HK-2 (cell line): ENCODE data around the gene PCBP4.

Source experiments
- DNase-seq: peaks from one replicate; pipeline ENCODE4 v3.0.0-alpha.2; 2018; ENCODE audit not compliant: unreplicated experiment

PCBP4 gene

GRCh38 chr3:51955175-51955892, 11.9 kb downstream of the PCBP4 start, which contains the start of gene GPR62:
Gene GPR62 (plus strand): TSS chr3:51955381. CDS start chr3:51955653, 272 bp downstream.
- no peak for DNase-seq

GRCh38 chr3:51954713-51955112, 12.5 kb downstream of the PCBP4 start:
- DNase-seq, result no peak

- no peak for DNase-seq
Measured at GRCh38 chr3:51954105-51954504, 13.1 kb downstream of the PCBP4 start.

- no peak for DNase-seq
Measured at GRCh38 chr3:51953445-51953844, 13.8 kb downstream of the PCBP4 start.

GRCh38 chr3:51950899-51951298, 16.4 kb downstream of the PCBP4 start:
- DNase-seq, result no peak

GRCh38 chr3:51949121-51949520, 18.1 kb downstream of the PCBP4 start:
- DNase-seq, result no peak

- no peak for DNase-seq
Measured at GRCh38 chr3:51948016-51948580, 19.2 kb downstream of the PCBP4 start.

GRCh38 chr3:51947215-51947900, 19.9 kb downstream of the PCBP4 start:
- no peak for DNase-seq

GRCh38 chr3:51946796-51947195, 20.5 kb downstream of the PCBP4 start:
- no peak for DNase-seq

GRCh38 chr3:51945926-51946705, 21.1 kb downstream of the PCBP4 start:
- DNase-seq, result no peak

- no peak for DNase-seq
Measured at GRCh38 chr3:51945031-51945840, 22.0 kb downstream of the PCBP4 start.

GRCh38 chr3:51944451-51945021, 22.7 kb downstream of the PCBP4 start:
- DNase-seq, result no peak

- DNase-seq, result no peak
Measured at GRCh38 chr3:51943451-51944391, 23.5 kb downstream of the PCBP4 start.

GRCh38 chr3:51942603-51943450, 24.4 kb downstream of the PCBP4 start:
- DNase-seq, result peak; percentile 70

GRCh38 chr3:51941798-51942602, 25.3 kb downstream of the PCBP4 start, which contains the start of the genes PARP3 and RRP9:
Gene PARP3 (plus strand): TSS chr3:51942363. CDS start chr3:51943356, 993 bp downstream.
Gene RRP9 (minus strand): TSS chr3:51941904. CDS start chr3:51941867, 37 bp downstream.
- peak; percentile 97 for DNase-seq

- no peak for DNase-seq
Measured at GRCh38 chr3:51941463-51941797, 25.8 kb downstream of the PCBP4 start.

- DNase-seq, result no peak
Measured at GRCh38 chr3:51940648-51941462, 26.4 kb downstream of the PCBP4 start.
